Uterus (tissue), 4 donors: ENCODE data around the gene NAT9. TPM values are rescaled to one million over a fixed set of nuclear protein-coding genes. Genes with fewer than 3 reads are reported as not detected.
A peak's percentile ranks its signal among the peaks of the same experiment; 100 is the strongest.

Experiments
- DNase-seq, 2 donors: peaks; one replicate each; pipeline ENCODE4 v3.0.0-alpha.2; 2019 to 2020
- H3K27ac ChIP-seq, 2 donors: fragments of 200-600 bp; sonication (generic); 1 replicate in 1 of 2; 2 replicates in 1 of 2; pipeline ENCODE4 v1.5.1; 2016 to 2018
- H3K27me3 ChIP-seq, 2 donors: fragments of 200-600 bp; sonication (generic); one replicate each; pipeline ENCODE4 v1.5.1; 2018 to 2019; ENCODE audit warnings: control low read depth in 1 of 2
- H3K36me3 ChIP-seq, 2 donors: fragments of 200-600 bp; sonication (generic); one replicate each; pipeline ENCODE4 v1.5.1; 2019; ENCODE audit warnings: control low read depth in 1 of 2
- H3K4me1 ChIP-seq, 2 donors: fragments of 200-600 bp; sonication (generic); one replicate each; pipeline ENCODE4 v1.5.1; 2018 to 2019; ENCODE audit warnings: control low read depth in 1 of 2
- H3K4me3 ChIP-seq, 2 donors: fragments of 200-600 bp; sonication (generic); 1 replicate in 1 of 2; 2 replicates in 1 of 2; pipeline ENCODE4 v1.5.1; 2018 to 2019; ENCODE audit warnings: mild to moderate bottlenecking in 1 of 2
- H3K9me3 ChIP-seq, 2 donors: fragments of 200-600 bp; sonication (generic); one replicate each; pipeline ENCODE4 v1.5.1; 2019; ENCODE audit warnings: control low read depth in 1 of 2
- POLR2A ChIP-seq, 2 donors: fragments of 450-650 bp; IDR thresholded peaks; one replicate each; pipeline ENCODE4 v1.6.1; 2016; ENCODE audit warnings: antibody characterized with exemption in 2 of 2, mild to moderate bottlenecking in 1 of 2, moderate library complexity in 1 of 2
- intact Hi-C: fragments of 100-400 bp; cut with DNase I; formaldehyde crosslinking; loops from one replicate; pipeline ENCODE4 v1.15.1; 2023; ENCODE audit warnings: low total_unique reads
- total RNA-seq, 4 donors: library from RNA; depleted of rRNA in 3 of 4; stranded (reverse); fragments of >200 nt in 3 of 4; gene quantifications; one replicate each; pipeline versions ENCODE4 v1.1.0 to v1.2.4, GENCODE V29; 2014 to 2023
- TF ChIP-seq, protein P1 (sequence below), 4 experiments: fragments of 200-600 bp in 2 of 4; fragments of 450-650 bp in 2 of 4; sonication (generic) in 2 of 4; IDR thresholded peaks; one replicate each; pipeline ENCODE4 v1.5.1; 2016 to 2019; ENCODE audit warnings: antibody characterized with exemption in 4 of 4, mild to moderate bottlenecking in 2 of 4, moderate library complexity in 1 of 4
- donor health status: DM: yes; HTN: yes; CAD: no.

The NAT9 gene
- total RNA-seq, 4 donors from 2014 or later = 5.4 to 53.3 (median 33.9) TPM

DNA sequence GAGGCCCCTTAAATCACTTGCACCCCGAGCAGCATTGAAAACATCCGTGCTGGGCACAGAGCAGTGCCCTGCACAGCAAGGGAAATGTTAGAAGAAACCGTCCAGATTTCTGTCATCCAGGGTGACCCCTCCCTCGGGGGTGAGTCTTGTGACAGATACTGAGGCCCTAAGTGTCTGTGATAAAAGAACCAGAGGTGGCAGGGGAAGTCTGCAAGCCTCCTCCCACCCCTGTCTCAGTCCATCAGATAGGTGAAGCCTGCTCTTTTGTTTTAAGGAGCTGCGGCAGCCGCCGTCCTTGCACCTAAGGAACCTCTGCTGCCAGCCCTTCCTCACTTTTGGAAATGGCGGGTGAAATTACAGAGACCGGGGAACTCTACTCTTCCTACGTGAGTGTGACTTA is 845 bp upstream of the NAT9 start:
- peak overlapping the region; percentile 63 to 65 for H3K4me3 ChIP-seq
- DNase-seq = no peak
- TF ChIP-seq, protein P1, sequence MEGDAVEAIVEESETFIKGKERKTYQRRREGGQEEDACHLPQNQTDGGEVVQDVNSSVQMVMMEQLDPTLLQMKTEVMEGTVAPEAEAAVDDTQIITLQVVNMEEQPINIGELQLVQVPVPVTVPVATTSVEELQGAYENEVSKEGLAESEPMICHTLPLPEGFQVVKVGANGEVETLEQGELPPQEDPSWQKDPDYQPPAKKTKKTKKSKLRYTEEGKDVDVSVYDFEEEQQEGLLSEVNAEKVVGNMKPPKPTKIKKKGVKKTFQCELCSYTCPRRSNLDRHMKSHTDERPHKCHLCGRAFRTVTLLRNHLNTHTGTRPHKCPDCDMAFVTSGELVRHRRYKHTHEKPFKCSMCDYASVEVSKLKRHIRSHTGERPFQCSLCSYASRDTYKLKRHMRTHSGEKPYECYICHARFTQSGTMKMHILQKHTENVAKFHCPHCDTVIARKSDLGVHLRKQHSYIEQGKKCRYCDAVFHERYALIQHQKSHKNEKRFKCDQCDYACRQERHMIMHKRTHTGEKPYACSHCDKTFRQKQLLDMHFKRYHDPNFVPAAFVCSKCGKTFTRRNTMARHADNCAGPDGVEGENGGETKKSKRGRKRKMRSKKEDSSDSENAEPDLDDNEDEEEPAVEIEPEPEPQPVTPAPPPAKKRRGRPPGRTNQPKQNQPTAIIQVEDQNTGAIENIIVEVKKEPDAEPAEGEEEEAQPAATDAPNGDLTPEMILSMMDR (IDR thresholded peaks at IDR 0.05) = no peak
- no peak for TF ChIP-seq POLR2A (IDR thresholded peaks at IDR 0.05)
- no peaks in the 10 kb centered on the region for H3K9me3 ChIP-seq
- no peak overlapping the region for H3K27ac ChIP-seq
- no peaks in the 10 kb centered on the region for H3K36me3 ChIP-seq
- peaks cover 6 to 8% of the 10 kb centered on the region in 2 donors for H3K4me1 ChIP-seq
- no peaks in the 10 kb centered on the region for H3K27me3 ChIP-seq
- intact Hi-C loops = no loop called here

DNA sequence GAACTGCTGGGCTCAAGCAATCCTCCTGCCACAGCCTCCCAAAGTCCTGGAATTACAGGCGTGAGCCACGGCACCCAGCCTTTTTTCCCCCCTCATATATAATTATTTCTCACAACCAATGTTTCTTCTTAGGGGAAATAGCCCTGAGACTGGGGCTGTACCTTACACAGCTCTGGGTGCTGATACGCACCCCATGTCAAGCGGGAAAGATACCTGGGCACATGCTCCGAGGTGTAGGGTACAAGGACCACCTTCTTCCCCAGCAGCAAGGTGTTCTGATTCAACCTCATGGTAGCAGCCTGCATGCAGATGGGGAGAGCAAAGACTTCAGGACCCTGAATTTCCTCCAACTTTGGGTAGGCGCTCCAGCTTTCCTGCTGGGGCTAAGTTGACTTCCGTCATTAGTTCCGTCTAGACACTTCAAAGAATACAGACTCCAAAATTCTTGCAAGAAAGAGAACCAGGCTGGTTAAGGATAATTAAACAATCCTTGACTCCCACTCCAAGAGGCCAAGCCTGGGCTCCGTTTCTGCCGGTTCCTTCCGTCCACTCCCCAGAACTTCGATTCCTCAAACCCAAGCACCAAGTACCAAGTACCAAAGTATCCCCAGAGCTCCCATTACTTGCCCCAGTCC is 619 bp downstream of the NAT9 start:
- H3K9me3 ChIP-seq = no peaks in the 10 kb centered on the region
- peak overlapping the region; percentile 41 to 70 for H3K27ac ChIP-seq
- no peaks in the 10 kb centered on the region for H3K36me3 ChIP-seq
- peak overlapping the region; percentile 63 to 65 for H3K4me3 ChIP-seq
- H3K27me3 ChIP-seq = no peaks in the 10 kb centered on the region
- intact Hi-C loops = no loop called here
- no peak for DNase-seq
- peaks cover 6 to 8% of the 10 kb centered on the region in 2 donors for H3K4me1 ChIP-seq
- no peak for TF ChIP-seq POLR2A (IDR thresholded peaks at IDR 0.05)
- TF ChIP-seq, protein P1 (IDR thresholded peaks at IDR 0.05) = no peak

DNA sequence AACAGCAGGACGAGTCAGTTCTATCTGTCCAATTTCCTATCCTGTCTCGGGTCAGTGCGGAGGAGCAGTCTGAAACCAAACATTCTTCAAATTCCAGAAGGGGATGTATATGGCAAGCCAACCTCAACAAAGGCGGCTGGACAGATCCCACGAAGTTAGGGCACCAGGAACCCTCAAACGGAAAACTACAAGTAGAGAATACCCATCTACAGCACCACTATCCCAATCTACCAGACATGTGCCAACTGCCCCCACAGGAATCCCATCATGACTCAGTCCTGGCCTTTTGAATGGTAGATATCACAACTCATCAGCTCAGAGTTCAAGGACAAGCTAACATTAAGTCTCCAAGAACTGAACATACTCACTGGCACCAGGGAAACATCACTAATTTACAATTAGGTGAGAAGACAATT is 2.3 kb downstream of the NAT9 start:
- intact Hi-C loops = no loop called here
- Histone ChIP-seq H3K36me3 (no peaks in the 10 kb centered on the region), H3K27ac (no peak overlapping the region)

DNA sequence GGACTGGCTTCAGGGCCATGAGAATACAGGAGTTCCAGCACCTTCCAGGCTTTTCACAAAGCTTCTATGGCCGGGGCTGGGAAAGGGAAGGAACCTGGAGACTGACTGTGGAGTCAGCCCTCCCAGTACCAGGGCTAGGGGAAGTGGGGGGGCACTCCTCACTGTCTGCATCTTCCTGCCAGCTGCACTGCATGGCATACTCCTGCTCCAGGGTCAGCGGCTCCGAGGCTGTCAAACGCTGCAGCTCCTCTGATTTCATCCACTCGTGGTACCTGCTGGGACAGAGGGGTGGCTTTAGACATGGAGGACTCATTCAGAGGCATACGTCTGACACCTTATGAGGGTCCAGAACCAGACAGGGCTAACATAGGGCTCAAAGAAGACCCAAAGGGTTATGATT is 2.7 kb downstream of the NAT9 start:
- TF ChIP-seq, protein P1 (IDR thresholded peaks at IDR 0.05) = no peak
- no peak for TF ChIP-seq POLR2A (IDR thresholded peaks at IDR 0.05)
- Histone ChIP-seq H3K27ac (no peak overlapping the region), H3K4me3 (no peak overlapping the region), H3K9me3 (no peaks in the 10 kb centered on the region), H3K4me1 (peaks cover 6 to 8% of the 10 kb centered on the region in 2 donors), H3K27me3 (no peaks in the 10 kb centered on the region), H3K36me3 (no peaks in the 10 kb centered on the region)
- no peak for DNase-seq
- intact Hi-C loops = no loop called here

More for the DNA sequence above, 2.3 kb downstream of the NAT9 start:
- DNase-seq = no peak
- Histone ChIP-seq H3K4me3 (no peak overlapping the region), H3K4me1 (peaks cover 6 to 8% of the 10 kb centered on the region in 2 donors), H3K9me3 (no peaks in the 10 kb centered on the region), H3K27me3 (no peaks in the 10 kb centered on the region)
- TF ChIP-seq, protein P1 (IDR thresholded peaks at IDR 0.05) = no peak
- TF ChIP-seq POLR2A (IDR thresholded peaks at IDR 0.05) = no peak

DNA sequence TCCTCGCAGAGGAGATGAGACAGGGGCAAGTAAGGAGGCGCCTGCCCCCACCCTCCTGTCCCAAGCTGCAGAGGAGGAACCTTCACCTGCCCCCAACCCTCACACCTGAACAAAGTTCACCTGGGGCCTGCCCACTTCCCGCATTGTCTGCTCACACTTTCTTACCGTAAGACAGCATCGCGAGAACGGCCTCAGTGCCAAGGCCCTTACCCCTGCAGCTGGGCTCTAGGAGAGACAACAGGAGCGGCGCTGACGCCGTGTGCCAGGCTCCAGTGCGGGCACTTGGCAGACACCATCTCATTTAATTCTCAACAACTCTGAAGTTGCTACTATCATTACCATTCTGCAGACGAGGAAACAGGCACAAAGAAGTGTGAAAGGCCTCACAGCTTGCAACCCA is 4.1 kb downstream of the NAT9 start:
- H3K4me1 ChIP-seq = peaks cover 4 to 6% of the 10 kb centered on the region in 2 donors
- intact Hi-C loops = no loop called here

More for the DNA sequence above, 4.1 kb downstream of the NAT9 start:
- Histone ChIP-seq H3K36me3 (no peaks in the 10 kb centered on the region), H3K27me3 (no peaks in the 10 kb centered on the region), H3K27ac (no peak overlapping the region), H3K4me3 (no peak overlapping the region), H3K9me3 (no peaks in the 10 kb centered on the region)
- TF ChIP-seq, protein P1 (IDR thresholded peaks at IDR 0.05) = no peak
- no peak for TF ChIP-seq POLR2A (IDR thresholded peaks at IDR 0.05)
- no peak for DNase-seq
